GM19240 (cell line): ENCODE results near the gene KLHL28.
"Not testable (repeated sequence)": the region's sequence is repeated elsewhere in the genome, so short reads cannot be mapped to it uniquely, and the experiment has no call there.

ENCODE experiments used
- DNase-seq: peaks from one replicate; pipeline ENCODE4 v3.0.0; 2011; ENCODE audit warnings: low spot score; ENCODE audit not compliant: insufficient read length

KLHL28 gene

GRCh38 chr14:44897041-44897844, 64.5 kb downstream of the KLHL28 start:
- peak; percentile 78 for DNase-seq

- no peak for DNase-seq
Observed at GRCh38 chr14:44896275-44897040, 65.3 kb downstream of the KLHL28 start.

- DNase-seq: no peak
Observed at GRCh38 chr14:44895716-44896115, 66.0 kb downstream of the KLHL28 start.

- no peak for DNase-seq
Observed at GRCh38 chr14:44893535-44893934, 68.2 kb downstream of the KLHL28 start.

GRCh38 chr14:44891726-44892372, 69.9 kb downstream of the KLHL28 start:
- not testable (repeated sequence) for DNase-seq

- no peak for DNase-seq
Observed at GRCh38 chr14:44889595-44890471, 71.9 kb downstream of the KLHL28 start.

GRCh38 chr14:44887596-44887955, 74.2 kb downstream of the KLHL28 start:
- no peak for DNase-seq

GRCh38 chr14:44886860-44887595, 74.7 kb downstream of the KLHL28 start:
- no peak for DNase-seq

GRCh38 chr14:44880791-44881190, 81.0 kb downstream of the KLHL28 start:
- DNase-seq: no peak
